CD14-positive monocyte (primary cell): ENCODE results near the gene GC. TPM values are rescaled to one million over a fixed set of nuclear protein-coding genes. Genes with fewer than 3 reads are reported as not detected.
"Not testable (repeated sequence)": the region's sequence is repeated elsewhere in the genome, so short reads cannot be mapped to it uniquely, and the experiment has no call there.

Source experiments
- DNase-seq, 3 donors: peaks; one replicate each; pipeline ENCODE4 v3.0.0-alpha.2; 2011 to 2022
- H2AFZ ChIP-seq: 2 replicates; pipeline ENCODE4 v1.6.0; 2012; ENCODE audit warnings: mild to moderate bottlenecking, low read depth, low read length, inconsistent platforms; ENCODE audit not compliant: insufficient read depth, poor library complexity, severe bottlenecking
- H3K27ac ChIP-seq, 2 donors: 1 replicate in 1 of 2; 2 replicates in 1 of 2; pipeline ENCODE4 v1.5.1; 2012 to 2013; ENCODE audit warnings: low read length in 2 of 2, control low read depth in 1 of 2, inconsistent platforms in 1 of 2, low read depth in 1 of 2, mild to moderate bottlenecking in 1 of 2
- H3K27me3 ChIP-seq, 2 donors: one replicate each; pipeline versions ENCODE4 v1.6.0 to v1.6.1; 2011 to 2013; ENCODE audit warnings: low read length in 2 of 2; ENCODE audit not compliant: control insufficient read depth in 2 of 2, insufficient read depth in 2 of 2
- H3K36me3 ChIP-seq, 2 donors: replicated peaks in 1 of 2; 1 replicate in 1 of 2; 2 replicates in 1 of 2; pipeline versions ENCODE4 v1.5.1 to v1.6.1; 2012 to 2013; ENCODE audit warnings: low read length in 2 of 2, control low read depth in 1 of 2, inconsistent platforms in 1 of 2, mild to moderate bottlenecking in 1 of 2; ENCODE audit not compliant: insufficient read depth in 2 of 2, control insufficient read depth in 1 of 2
- H3K4me1 ChIP-seq, 2 donors: 1 replicate in 1 of 2; 2 replicates in 1 of 2; pipeline versions ENCODE4 v1.5.1 to v1.6.1; 2012 to 2013; ENCODE audit warnings: low read length in 2 of 2, control low read depth in 1 of 2, inconsistent platforms in 1 of 2, mild to moderate bottlenecking in 1 of 2, moderate library complexity in 1 of 2; ENCODE audit not compliant: insufficient read depth in 2 of 2, control insufficient read depth in 1 of 2
- H3K4me2 ChIP-seq: replicated peaks from 2 replicates; pipeline ENCODE3; 2012; ENCODE audit warnings: low read length, moderate library complexity, mild to moderate bottlenecking; ENCODE audit not compliant: poor library complexity, severe bottlenecking; ENCODE audit errors: extremely low read depth
- H3K4me3 ChIP-seq, 3 experiments: fragments of 200-600 bp in 1 of 3; sonication (generic) in 1 of 3; replicated peaks in 1 of 3; 1 replicate in 2 of 3; 2 replicates in 1 of 3; pipeline ENCODE4 v1.5.1; 2011 to 2013; ENCODE audit warnings: low read length in 3 of 3, mild to moderate bottlenecking in 3 of 3, control low read depth in 2 of 3, low read depth in 2 of 3, inconsistent platforms in 1 of 3, moderate library complexity in 1 of 3
- H3K79me2 ChIP-seq: 2 replicates; pipeline ENCODE4 v1.6.0; 2012; ENCODE audit warnings: mild to moderate bottlenecking, control low read depth, inconsistent platforms, low read length, moderate library complexity; ENCODE audit not compliant: insufficient read depth
- H3K9ac ChIP-seq: 2 replicates; pipeline ENCODE4 v1.6.0; 2017; ENCODE audit warnings: low read length, mild to moderate bottlenecking; ENCODE audit not compliant: insufficient read depth, poor library complexity, severe bottlenecking
- H3K9me3 ChIP-seq, 2 donors: replicated peaks in 1 of 2; 1 replicate in 1 of 2; 2 replicates in 1 of 2; pipeline versions ENCODE4 v1.5.1 to v1.6.1; 2012 to 2013; ENCODE audit warnings: low read length in 2 of 2, control low read depth in 1 of 2; ENCODE audit not compliant: control insufficient read depth in 1 of 2, insufficient read depth in 1 of 2
- H4K20me1 ChIP-seq: 2 replicates; pipeline ENCODE4 v1.6.0; 2012; ENCODE audit warnings: mild to moderate bottlenecking, low read length, control low read depth, moderate library complexity; ENCODE audit not compliant: insufficient read depth
- H3K27ac Mint-ChIP-seq, 7 donors: one replicate each; pipeline ENCODE4 v1.8.0; 2020; ENCODE audit warnings: mild to moderate bottlenecking in 7 of 7, mixed read lengths in 7 of 7, moderate library complexity in 6 of 7, inconsistent platforms in 2 of 7
- H3K27me3 Mint-ChIP-seq, 3 donors: one replicate each; pipeline ENCODE4 v1.8.0; 2021 to 2022; ENCODE audit warnings: low read depth in 3 of 3, mild to moderate bottlenecking in 3 of 3, mixed read lengths in 3 of 3, moderate library complexity in 3 of 3, inconsistent platforms in 1 of 3
- H3K36me3 Mint-ChIP-seq, 2 donors: one replicate each; pipeline ENCODE4 v1.8.0; 2020; ENCODE audit warnings: mixed read lengths in 2 of 2, inconsistent platforms in 1 of 2, mild to moderate bottlenecking in 1 of 2
- H3K4me1 Mint-ChIP-seq: one replicate; pipeline ENCODE4 v1.8.0; 2020; ENCODE audit warnings: mild to moderate bottlenecking, mixed read lengths
- H3K4me3 Mint-ChIP-seq, 2 donors: one replicate each; pipeline ENCODE4 v1.8.0; 2020; ENCODE audit warnings: mild to moderate bottlenecking in 2 of 2, mixed read lengths in 2 of 2, moderate library complexity in 1 of 2
- H3K9me3 Mint-ChIP-seq, 7 donors: one replicate each; pipeline ENCODE4 v1.8.0; 2020 to 2022; ENCODE audit warnings: mixed read lengths in 7 of 7, mild to moderate bottlenecking in 6 of 7, moderate library complexity in 6 of 7, inconsistent platforms in 2 of 7
- CTCF ChIP-seq: fragments of 200-600 bp; IDR thresholded peaks from one replicate; pipeline ENCODE4 v1.8.0; 2022; ENCODE audit warnings: antibody characterized with exemption, mild to moderate bottlenecking
- WGBS: methylation state at CpG from one replicate; pipeline ENCODE4 v1.1.5; 2013; ENCODE audit warnings: missing lambda C conversion rate; ENCODE audit not compliant: insufficient coverage; 5-methylcytosine and 5-hydroxymethylcytosine counted together
- intact Hi-C, 2 donors: fragments of 100-400 bp; cut with micrococcal nuclease; formaldehyde crosslinking; loops; one replicate each; pipeline versions ENCODE4 v1.15.0 to v1.15.1; 2023
- polyA plus RNA-seq, 3 donors: library from polyadenylated mRNA; depleted of rRNA in 1 of 3; unstranded in 2 of 3; stranded (reverse) in 1 of 3; fragments of 300-500 nt in 2 of 3; fragments of >200 nt in 1 of 3; fragmentation: Illumina TruSeq in 2 of 3; gene quantifications; 1 replicate in 2 of 3; 2 replicates in 1 of 3; pipeline ENCODE4 v1.2.3, GENCODE V29; 2012 to 2021

GC gene
- polyA plus RNA-seq, 3 donors, result not detected

GRCh38 chr4:71807469-71807868, 23.6 kb upstream of the GC start:
- Histone ChIP-seq H3K4me3 (no peak overlapping the region), H4K20me1 (no peaks in the 10 kb centered on the region), H3K36me3 (no peaks in the 10 kb centered on the region), H3K27me3 (no peaks in the 10 kb centered on the region), H3K4me1 (no peaks in the 10 kb centered on the region), H3K9me3 (no peaks in the 10 kb centered on the region), H3K79me2 (no peaks in the 10 kb centered on the region), H3K4me2 (no peak overlapping the region), H3K27ac (no peak overlapping the region), H2AFZ (no peak overlapping the region), H3K9ac (no peak overlapping the region)
- no peak for TF ChIP-seq CTCF
- Mint-ChIP-seq H3K36me3 (no peaks in the 10 kb centered on the region), H3K4me3 (no peak overlapping the region), H3K4me1 (no peaks in the 10 kb centered on the region), H3K9me3 (peaks cover 0 to 16% (median 1%) of the 10 kb centered on the region in 7 donors), H3K27me3 (no peaks in the 10 kb centered on the region), H3K27ac (no peak overlapping the region)
- WGBS, result no CpG with 5 or more reads among the region's 3 CpGs
- intact Hi-C loops, result no loop called here
- DNase-seq, result no peak

GRCh38 chr4:71805230-71805629, 21.4 kb upstream of the GC start:
- H2AFZ ChIP-seq, H3K79me2 ChIP-seq, H3K27me3 ChIP-seq, H3K9ac ChIP-seq, H3K36me3 ChIP-seq, H3K4me1 Mint-ChIP-seq, H3K4me3 ChIP-seq, H4K20me1 ChIP-seq, H3K9me3 ChIP-seq, H3K4me1 ChIP-seq, H3K27ac Mint-ChIP-seq, H3K27ac ChIP-seq, H3K4me2 ChIP-seq, H3K27me3 Mint-ChIP-seq, DNase-seq, intact Hi-C loops, H3K36me3 Mint-ChIP-seq, H3K4me3 Mint-ChIP-seq: not testable (repeated sequence)
- peaks cover 0 to 13% (median 1%) of the 10 kb centered on the region in 7 donors for H3K9me3 Mint-ChIP-seq
- WGBS, result 100% methylated on average over 1 of the region's 2 CpGs

- H3K4me2 ChIP-seq, H3K36me3 ChIP-seq, H3K36me3 Mint-ChIP-seq, H3K4me1 ChIP-seq, H3K79me2 ChIP-seq, H3K27me3 ChIP-seq, DNase-seq, H4K20me1 ChIP-seq, H3K4me3 ChIP-seq, H3K9me3 ChIP-seq, H3K4me1 Mint-ChIP-seq, H2AFZ ChIP-seq, H3K9ac ChIP-seq, H3K4me3 Mint-ChIP-seq, H3K27ac Mint-ChIP-seq, intact Hi-C loops, H3K27ac ChIP-seq, H3K27me3 Mint-ChIP-seq: not testable (repeated sequence)
- H3K9me3 Mint-ChIP-seq, result peaks cover 0 to 10% (median 3%) of the 10 kb centered on the region in 7 donors
- WGBS, result 67% methylated on average over 1 of the region's 4 CpGs
These were observed 20.3 kb upstream of the GC start for GRCh38 chr4:71804017-71804697.
